ENCODE data around the gene SYPL1.

Gene SYPL1

GRCh38 chr7:106057962-106058927 is 53.9 kb downstream of the SYPL1 start:
- no peak for TF ChIP-seq ZBTB7A (IDR thresholded peaks at IDR 0.05; ENCODE audit: low read depth)
- 0 out of 2 replicates have a peak, but pooled peaks have one; percentile 25 for TF ChIP-seq CEBPB (IDR thresholded peaks at IDR 0.05)
- TF ChIP-seq NFIC (IDR thresholded peaks at IDR 0.05) = peak; percentile 60
- peak; percentile 17; the same call in 1 of the 2 replicates for TF ChIP-seq TEAD4 (IDR thresholded peaks at IDR 0.05)
- TF ChIP-seq CREB1 (IDR thresholded peaks at IDR 0.05; ENCODE audit: low read depth) = no peak
- TF ChIP-seq YY1 (IDR thresholded peaks at IDR 0.05; ENCODE audit: low read depth) = 0 out of 2 replicates have a peak, but pooled peaks have one; percentile 7
- TF ChIP-seq EGR1 (IDR thresholded peaks at IDR 0.05) = peak; percentile 32; the same call in 1 of the 2 replicates
- no peak for TF ChIP-seq REST (IDR thresholded peaks at IDR 0.05; ENCODE audit: low read depth)
- TF ChIP-seq RAD21 (IDR thresholded peaks at IDR 0.05; ENCODE audit: low read depth) = peak; percentile 16; the same call in 1 of the 2 replicates
- no peak for TF ChIP-seq FOXM1 (IDR thresholded peaks at IDR 0.05; ENCODE audit: borderline replicate concordance, low read depth)

DNA sequence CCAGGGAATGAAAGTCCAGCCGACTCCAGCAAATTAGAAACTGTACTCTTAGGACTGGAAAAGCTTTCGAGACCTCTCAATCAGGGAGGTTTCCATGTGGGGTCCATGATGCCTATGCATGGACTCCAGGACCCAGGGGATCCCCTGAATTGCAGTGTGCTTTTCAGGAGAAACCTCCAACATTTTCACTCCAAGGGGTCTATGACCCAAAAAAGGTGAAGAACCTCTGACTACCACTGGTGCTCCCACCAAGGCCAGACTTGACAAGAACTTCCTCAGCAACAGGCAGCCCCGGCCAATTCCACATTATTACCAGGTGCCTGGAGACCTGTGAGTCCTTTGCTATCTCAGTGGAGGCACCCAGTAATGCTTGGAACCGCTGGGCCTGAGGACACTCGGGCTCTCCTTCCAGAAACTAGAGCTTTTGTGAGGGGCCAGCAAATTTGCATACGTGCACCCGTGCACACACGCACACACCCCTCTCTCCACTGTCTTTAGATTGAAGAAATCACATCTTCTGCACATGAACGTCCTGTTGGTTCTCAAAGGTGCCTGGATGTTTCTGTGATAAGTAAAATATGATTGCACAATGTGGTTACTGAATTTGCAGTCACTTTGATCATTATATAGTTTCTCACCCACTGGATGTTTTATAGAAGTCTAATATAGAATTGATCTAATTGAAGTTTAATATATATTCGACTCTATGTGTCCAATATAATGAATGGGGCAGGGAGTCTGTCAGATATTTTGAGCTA is 54.7 kb downstream of the SYPL1 start:
- TF ChIP-seq, protein P1, sequence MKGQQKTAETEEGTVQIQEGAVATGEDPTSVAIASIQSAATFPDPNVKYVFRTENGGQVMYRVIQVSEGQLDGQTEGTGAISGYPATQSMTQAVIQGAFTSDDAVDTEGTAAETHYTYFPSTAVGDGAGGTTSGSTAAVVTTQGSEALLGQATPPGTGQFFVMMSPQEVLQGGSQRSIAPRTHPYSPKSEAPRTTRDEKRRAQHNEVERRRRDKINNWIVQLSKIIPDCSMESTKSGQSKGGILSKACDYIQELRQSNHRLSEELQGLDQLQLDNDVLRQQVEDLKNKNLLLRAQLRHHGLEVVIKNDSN (IDR thresholded peaks at IDR 0.05) = no peak
- TF ChIP-seq TCF12 (IDR thresholded peaks at IDR 0.05; ENCODE audit: low read depth) (no peak), MAX (IDR thresholded peaks at IDR 0.05) (no peak), REST (IDR thresholded peaks at IDR 0.05; ENCODE audit: low read depth) (no peak)

DNA sequence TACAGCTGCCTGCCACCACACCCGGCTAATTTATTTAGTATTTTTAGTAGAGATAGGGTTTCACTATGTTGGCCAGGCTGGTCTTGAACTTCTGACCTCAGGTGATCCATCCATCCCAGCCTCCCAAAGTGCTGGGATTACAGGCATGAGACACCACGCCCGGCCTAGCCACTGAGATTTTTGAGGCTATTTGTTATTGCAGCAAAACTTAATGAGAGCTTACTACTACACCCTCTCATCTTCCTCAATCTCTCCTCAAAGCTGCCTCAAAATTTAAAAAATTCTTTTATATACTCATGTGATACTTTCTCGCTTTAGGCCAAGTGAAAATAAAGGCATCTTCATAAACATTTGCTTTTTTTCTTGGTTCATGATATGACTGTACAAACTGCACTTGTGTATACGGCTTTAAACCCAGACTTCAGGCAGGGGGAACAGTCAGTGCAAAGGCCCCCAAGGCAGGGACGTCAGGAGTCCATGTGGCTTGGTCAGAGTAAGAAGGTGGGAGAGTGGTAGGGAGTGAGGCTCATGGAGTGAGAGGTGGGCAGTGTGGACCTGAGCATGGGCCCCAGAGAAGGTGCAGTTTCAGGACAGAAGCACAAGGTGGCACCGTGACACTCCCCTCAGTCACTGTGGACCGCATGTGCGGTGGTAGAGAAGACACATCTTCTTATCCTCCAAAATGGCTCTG is 55.5 kb downstream of the SYPL1 start:
- TF ChIP-seq MAX (IDR thresholded peaks at IDR 0.05) (0 out of 2 replicates have a peak, but pooled peaks have one; percentile 17), TAF1 (IDR thresholded peaks at IDR 0.05; ENCODE audit: low read depth) (no peak), CREB1 (IDR thresholded peaks at IDR 0.05; ENCODE audit: low read depth) (no peak), TEAD4 (IDR thresholded peaks at IDR 0.05) (no peak), EP300 (IDR thresholded peaks at IDR 0.05; ENCODE audit: borderline replicate concordance) (no peak), ZBTB7A (IDR thresholded peaks at IDR 0.05; ENCODE audit: low read depth) (no peak), FOXM1 (IDR thresholded peaks at IDR 0.05; ENCODE audit: borderline replicate concordance, low read depth) (no peak), RAD21 (IDR thresholded peaks at IDR 0.05; ENCODE audit: low read depth) (peak; percentile 97)
- TF ChIP-seq, protein P1 (IDR thresholded peaks at IDR 0.05) = no peak

- TF ChIP-seq ZBTB7A (IDR thresholded peaks at IDR 0.05; ENCODE audit: low read depth) = no peak
- no peak for TF ChIP-seq YY1 (IDR thresholded peaks at IDR 0.05; ENCODE audit: low read depth)
- TF ChIP-seq TCF12 (IDR thresholded peaks at IDR 0.05; ENCODE audit: low read depth) = no peak
- TF ChIP-seq REST (IDR thresholded peaks at IDR 0.05; ENCODE audit: low read depth) = no peak
- TF ChIP-seq CEBPB (IDR thresholded peaks at IDR 0.05) = no peak
- no peak for TF ChIP-seq RAD21 (IDR thresholded peaks at IDR 0.05; ENCODE audit: low read depth)
- TF ChIP-seq, protein P1 (IDR thresholded peaks at IDR 0.05) = no peak
- no peak for TF ChIP-seq MAX (IDR thresholded peaks at IDR 0.05)
- TF ChIP-seq TEAD4 (IDR thresholded peaks at IDR 0.05) = no peak
- TF ChIP-seq FOXM1 (IDR thresholded peaks at IDR 0.05; ENCODE audit: borderline replicate concordance, low read depth) = no peak
- no peak for TF ChIP-seq EP300 (IDR thresholded peaks at IDR 0.05; ENCODE audit: borderline replicate concordance)
- TF ChIP-seq CREB1 (IDR thresholded peaks at IDR 0.05; ENCODE audit: low read depth) = no peak
- TF ChIP-seq NFIC (IDR thresholded peaks at IDR 0.05) = no peak
- no peak for TF ChIP-seq TAF1 (IDR thresholded peaks at IDR 0.05; ENCODE audit: low read depth)
- no peak for TF ChIP-seq EGR1 (IDR thresholded peaks at IDR 0.05)
These were observed 57.1 kb downstream of the SYPL1 start for GRCh38 chr7:106054971-106055532.

Measured in Ishikawa (cell line).